ENCODE data around the gene SCAPER. TPM values are rescaled to one million over a fixed set of nuclear protein-coding genes. Genes with fewer than 3 reads are reported as not detected.

Gene SCAPER
- total RNA-seq, 1 donor, result 9.1 TPM

DNA sequence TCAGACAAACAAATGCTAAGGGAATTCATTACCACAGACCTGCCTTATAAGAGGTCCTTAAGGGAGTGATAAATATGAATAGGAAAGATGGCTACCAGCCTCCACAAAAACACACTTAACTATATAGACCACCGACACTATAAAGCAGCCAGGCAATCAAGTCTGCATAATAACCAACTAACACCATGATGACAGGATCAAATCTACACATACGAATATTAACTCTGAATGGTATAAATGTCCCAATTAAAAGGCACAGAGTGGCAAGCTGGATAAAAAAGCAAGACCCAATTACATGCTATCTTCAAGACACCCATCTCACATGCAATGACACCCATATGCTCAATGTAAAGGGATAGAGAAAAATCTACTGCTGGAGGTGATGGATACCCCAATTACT is 221.1 kb downstream of the SCAPER start:
- TF ChIP-seq CTCF (IDR thresholded peaks at IDR 0.05; ENCODE audit: insufficient read depth, low read depth, low read length), result no peak
- no peak overlapping the region for H3K4me3 ChIP-seq (ENCODE audit: low read depth, low read length)
- no peak for DNase-seq (ENCODE audit: low read depth)

GRCh38 chr15:76682833-76683232 is 222.3 kb downstream of the SCAPER start:
- H3K4me3 ChIP-seq (ENCODE audit: low read depth, low read length), result no peak overlapping the region
- no peak for DNase-seq (ENCODE audit: low read depth)
- no peak for TF ChIP-seq CTCF (IDR thresholded peaks at IDR 0.05; ENCODE audit: insufficient read depth, low read depth, low read length)

- no peak overlapping the region for H3K4me3 ChIP-seq (ENCODE audit: low read depth, low read length)
- TF ChIP-seq CTCF (IDR thresholded peaks at IDR 0.05; ENCODE audit: insufficient read depth, low read depth, low read length), result no peak
- no peak for DNase-seq (ENCODE audit: low read depth)
These were observed 222.9 kb downstream of the SCAPER start for GRCh38 chr15:76682259-76682658.

GRCh38 chr15:76678766-76679165 is 226.4 kb downstream of the SCAPER start:
- H3K4me3 ChIP-seq (ENCODE audit: low read depth, low read length), result no peak overlapping the region
- no peak for TF ChIP-seq CTCF (IDR thresholded peaks at IDR 0.05; ENCODE audit: insufficient read depth, low read depth, low read length)
- no peak for DNase-seq (ENCODE audit: low read depth)

DNA sequence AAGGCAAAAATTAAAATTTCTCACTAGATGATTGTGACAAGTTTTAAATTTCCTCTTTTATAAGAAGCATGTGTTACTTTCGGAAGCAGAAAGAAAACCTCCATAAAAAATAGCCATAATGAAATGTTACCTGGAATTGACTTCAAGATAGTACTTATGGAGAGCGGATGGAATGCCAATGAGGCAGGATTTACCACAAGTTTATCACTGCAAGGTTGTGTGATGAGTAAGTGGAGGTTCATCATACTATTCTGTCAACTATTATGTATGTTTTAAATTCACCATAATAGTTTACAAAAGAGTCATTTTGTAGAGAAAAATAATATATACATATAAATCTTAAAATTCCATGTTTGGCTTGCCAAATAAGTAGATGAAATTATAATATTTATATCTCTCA is 230.3 kb downstream of the SCAPER start:
- peak; percentile 25 for DNase-seq (ENCODE audit: low read depth)

DNA sequence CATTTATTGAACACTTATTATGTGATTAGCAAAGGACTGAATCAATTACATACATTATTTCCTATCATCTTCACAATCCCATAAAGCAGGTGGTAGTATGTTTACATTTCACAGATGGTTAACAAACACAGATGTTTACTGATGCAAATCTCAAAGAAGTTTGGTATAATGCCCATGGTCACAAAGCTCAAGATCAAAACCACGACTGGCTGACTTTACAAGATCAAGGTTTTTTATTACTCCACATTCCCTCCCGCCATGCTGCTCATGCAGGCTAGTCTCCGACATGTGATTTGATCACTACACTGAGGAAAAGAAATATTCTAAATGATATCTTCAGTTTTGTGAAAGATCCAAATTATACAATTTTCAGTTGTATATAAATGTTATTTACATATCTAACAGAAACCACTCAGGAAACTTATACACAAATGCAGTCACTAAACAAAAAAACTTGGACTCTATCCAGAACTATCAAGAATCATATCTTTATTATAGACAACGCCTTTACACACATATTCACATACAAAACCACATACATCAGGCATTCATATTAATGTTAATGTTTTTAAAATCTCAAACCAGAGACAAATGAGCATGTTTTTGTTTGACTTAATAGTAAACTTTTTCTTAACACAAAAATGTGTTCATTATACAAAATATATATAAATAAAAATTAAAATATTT is 235.5 kb downstream of the SCAPER start:
- TF ChIP-seq CTCF (IDR thresholded peaks at IDR 0.05; ENCODE audit: insufficient read depth, low read depth, low read length), result no peak
- H3K4me3 ChIP-seq (ENCODE audit: low read depth, low read length), result no peak overlapping the region
- no peak for DNase-seq (ENCODE audit: low read depth)

More for the DNA sequence above, 230.3 kb downstream of the SCAPER start:
- H3K4me3 ChIP-seq (ENCODE audit: low read depth, low read length), result no peak overlapping the region
- no peak for TF ChIP-seq CTCF (IDR thresholded peaks at IDR 0.05; ENCODE audit: insufficient read depth, low read depth, low read length)

DNA sequence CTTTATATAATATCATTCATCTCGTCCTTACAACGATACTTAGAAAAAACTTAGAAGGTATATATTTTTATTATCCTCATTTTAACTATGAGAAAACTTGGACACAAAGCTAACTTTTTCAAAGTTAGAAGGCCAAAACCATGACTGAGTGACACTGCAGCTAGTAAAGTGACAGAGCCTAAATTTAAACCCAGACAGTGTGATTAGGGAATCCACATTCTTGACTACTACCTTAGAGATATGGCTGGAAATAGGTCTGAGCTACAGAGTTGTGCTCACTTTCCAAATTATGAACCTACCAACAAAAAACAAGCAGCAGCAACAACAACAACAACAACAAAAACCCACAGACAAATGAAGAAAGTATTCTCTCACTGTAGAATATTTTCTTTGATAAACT is 236.2 kb downstream of the SCAPER start:
- TF ChIP-seq CTCF (IDR thresholded peaks at IDR 0.05; ENCODE audit: insufficient read depth, low read depth, low read length), result no peak
- DNase-seq (ENCODE audit: low read depth), result no peak

More for the DNA sequence above, 236.2 kb downstream of the SCAPER start:
- H3K4me3 ChIP-seq (ENCODE audit: low read depth, low read length), result no peak overlapping the region
